MM.1S (cell line): ENCODE measurements around the gene SLC6A14.

ENCODE experiments used
- EZH2 ChIP-seq: fragments of 300-600 bp; sonication (generic); optimal IDR thresholded peaks from 2 replicates; pipeline ENCODE3; 2017; ENCODE audit warnings: low read depth, mild to moderate bottlenecking, antibody characterized with exemption, low read length, mixed read lengths
- TF ChIP-seq, protein P1 (sequence below): fragments of 300-600 bp; sonication (generic); IDR thresholded peaks from 2 replicates; pipeline ENCODE4 v1.5.1; 2016; ENCODE audit warnings: antibody characterized with exemption, low read length, mixed read lengths

DNA sequence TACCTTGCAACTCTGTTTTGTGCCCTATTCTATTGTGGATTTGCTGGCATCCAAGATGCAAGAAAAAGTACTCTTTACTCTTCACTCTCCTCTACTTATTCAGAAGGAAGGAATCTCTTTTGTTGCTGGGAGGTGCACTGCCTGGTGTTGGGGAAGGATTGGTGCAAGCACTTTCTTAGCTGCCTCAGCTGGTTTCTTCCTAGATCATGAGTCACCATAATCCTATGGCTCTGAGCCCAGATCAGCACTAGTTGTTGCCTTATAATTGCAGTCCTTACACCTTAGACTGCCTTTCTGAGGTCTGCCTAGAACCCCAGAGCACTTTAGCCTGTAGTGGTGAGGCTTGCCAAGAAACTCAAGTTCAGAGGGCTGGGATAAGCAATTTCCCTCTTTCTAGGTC is 63.4 kb downstream of the SLC6A14 start:
- TF ChIP-seq, protein P1, sequence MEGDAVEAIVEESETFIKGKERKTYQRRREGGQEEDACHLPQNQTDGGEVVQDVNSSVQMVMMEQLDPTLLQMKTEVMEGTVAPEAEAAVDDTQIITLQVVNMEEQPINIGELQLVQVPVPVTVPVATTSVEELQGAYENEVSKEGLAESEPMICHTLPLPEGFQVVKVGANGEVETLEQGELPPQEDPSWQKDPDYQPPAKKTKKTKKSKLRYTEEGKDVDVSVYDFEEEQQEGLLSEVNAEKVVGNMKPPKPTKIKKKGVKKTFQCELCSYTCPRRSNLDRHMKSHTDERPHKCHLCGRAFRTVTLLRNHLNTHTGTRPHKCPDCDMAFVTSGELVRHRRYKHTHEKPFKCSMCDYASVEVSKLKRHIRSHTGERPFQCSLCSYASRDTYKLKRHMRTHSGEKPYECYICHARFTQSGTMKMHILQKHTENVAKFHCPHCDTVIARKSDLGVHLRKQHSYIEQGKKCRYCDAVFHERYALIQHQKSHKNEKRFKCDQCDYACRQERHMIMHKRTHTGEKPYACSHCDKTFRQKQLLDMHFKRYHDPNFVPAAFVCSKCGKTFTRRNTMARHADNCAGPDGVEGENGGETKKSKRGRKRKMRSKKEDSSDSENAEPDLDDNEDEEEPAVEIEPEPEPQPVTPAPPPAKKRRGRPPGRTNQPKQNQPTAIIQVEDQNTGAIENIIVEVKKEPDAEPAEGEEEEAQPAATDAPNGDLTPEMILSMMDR, result no peak
- no peak for TF ChIP-seq EZH2
